GM19467 (cell line): Measurements from ENCODE around the gene PTPN2.
A peak's percentile ranks its signal among the peaks of the same experiment; 100 is the strongest.

Experiments
- ATAC-seq: cut with Tn5 transposase; IDR thresholded peaks from one replicate; pipeline ENCODE4 v1.9.1; 2021; ENCODE audit warnings: mild to moderate bottlenecking, moderate library complexity; ENCODE audit not compliant: unreplicated experiment

Gene PTPN2

GRCh38 chr18:12860530-12860929 lies 23.5 kb downstream of the PTPN2 start:
- no peak for ATAC-seq

- no peak for ATAC-seq
Measured at GRCh38 chr18:12858991-12859390, 25.0 kb downstream of the PTPN2 start.

GRCh38 chr18:12857991-12858544 lies 26.0 kb downstream of the PTPN2 start:
- no peak for ATAC-seq

GRCh38 chr18:12857215-12857905 lies 26.7 kb downstream of the PTPN2 start:
- ATAC-seq, result no peak

GRCh38 chr18:12855916-12856315 lies 28.1 kb downstream of the PTPN2 start:
- no peak for ATAC-seq

- ATAC-seq, result no peak
Measured at GRCh38 chr18:12852566-12853315, 31.3 kb downstream of the PTPN2 start.

GRCh38 chr18:12851716-12852115 lies 32.3 kb downstream of the PTPN2 start:
- no peak for ATAC-seq

GRCh38 chr18:12849548-12849947 lies 34.5 kb downstream of the PTPN2 start:
- no peak for ATAC-seq

- no peak for ATAC-seq
Measured at GRCh38 chr18:12848405-12848804, 35.6 kb downstream of the PTPN2 start.

GRCh38 chr18:12844391-12844790 lies 39.6 kb downstream of the PTPN2 start:
- no peak for ATAC-seq

- no peak for ATAC-seq
Measured at GRCh38 chr18:12843420-12844350, 40.4 kb downstream of the PTPN2 start.

GRCh38 chr18:12842459-12843380 lies 41.3 kb downstream of the PTPN2 start:
- ATAC-seq, result no peak

GRCh38 chr18:12841070-12841469 lies 43.0 kb downstream of the PTPN2 start:
- ATAC-seq, result no peak

- ATAC-seq, result no peak
Measured at GRCh38 chr18:12840382-12840781, 43.7 kb downstream of the PTPN2 start.

- ATAC-seq, result peak; percentile 80
Measured at GRCh38 chr18:12839526-12840196, 44.4 kb downstream of the PTPN2 start.

GRCh38 chr18:12839057-12839525 lies 44.9 kb downstream of the PTPN2 start:
- ATAC-seq, result peak; percentile 36

- ATAC-seq, result no peak
Measured at GRCh38 chr18:12838178-12838634, 45.8 kb downstream of the PTPN2 start.

GRCh38 chr18:12837747-12838146 lies 46.3 kb downstream of the PTPN2 start:
- ATAC-seq, result no peak

- no peak for ATAC-seq
Measured at GRCh38 chr18:12836551-12836950, 47.5 kb downstream of the PTPN2 start.
